Adrenal gland (tissue), 5 donors: ENCODE results near the gene IQSEC3.

Experiments
- CTCF ChIP-seq, 6 experiments: fragments of 450-650 bp in 4 of 6; fragments of 200-600 bp in 2 of 6; sonication (generic) in 1 of 6; IDR thresholded peaks; 1 replicate in 5 of 6; 2 replicates in 1 of 6; pipeline versions ENCODE4 v1.5.1 to v1.8.0; 2016 to 2021; ENCODE audit warnings: antibody characterized with exemption in 6 of 6, mild to moderate bottlenecking in 2 of 6, moderate library complexity in 1 of 6
- POLR2A ChIP-seq, 2 donors: fragments of 450-650 bp; IDR thresholded peaks; one replicate each; pipeline ENCODE4 v1.6.1; 2017; ENCODE audit warnings: antibody characterized with exemption in 2 of 2, mild to moderate bottlenecking in 2 of 2, moderate library complexity in 1 of 2
- donor health status: DM: no; HTN: no; CAD: no.

GRCh38 chr12:89653-90052, 23.1 kb downstream of the IQSEC3 start:
- TF ChIP-seq POLR2A (IDR thresholded peaks at IDR 0.05) = no peak
- TF ChIP-seq CTCF (IDR thresholded peaks at IDR 0.05) = no peak
